NB4 (cell line): Measurements from ENCODE around the gene PTPRZ1.

Experiments
- MYC ChIP-seq: IDR thresholded peaks from 2 replicates; pipeline ENCODE4 v1.6.1; 2011; ENCODE audit warnings: low read depth, low read length
- POLR2A ChIP-seq: IDR thresholded peaks from 2 replicates; pipeline ENCODE4 v1.6.1; 2011; ENCODE audit warnings: mild to moderate bottlenecking; ENCODE audit not compliant: insufficient read length; ENCODE audit errors: extremely low read depth
- TF ChIP-seq, protein P1 (sequence below): IDR thresholded peaks from one replicate; pipeline ENCODE4 v1.5.1; 2012; ENCODE audit warnings: low read depth, low read length
- TF ChIP-seq, protein P2 (sequence below): IDR thresholded peaks from 2 replicates; pipeline ENCODE4 v1.6.1; 2011; ENCODE audit warnings: low read depth, low read length

- TF ChIP-seq, protein P1, sequence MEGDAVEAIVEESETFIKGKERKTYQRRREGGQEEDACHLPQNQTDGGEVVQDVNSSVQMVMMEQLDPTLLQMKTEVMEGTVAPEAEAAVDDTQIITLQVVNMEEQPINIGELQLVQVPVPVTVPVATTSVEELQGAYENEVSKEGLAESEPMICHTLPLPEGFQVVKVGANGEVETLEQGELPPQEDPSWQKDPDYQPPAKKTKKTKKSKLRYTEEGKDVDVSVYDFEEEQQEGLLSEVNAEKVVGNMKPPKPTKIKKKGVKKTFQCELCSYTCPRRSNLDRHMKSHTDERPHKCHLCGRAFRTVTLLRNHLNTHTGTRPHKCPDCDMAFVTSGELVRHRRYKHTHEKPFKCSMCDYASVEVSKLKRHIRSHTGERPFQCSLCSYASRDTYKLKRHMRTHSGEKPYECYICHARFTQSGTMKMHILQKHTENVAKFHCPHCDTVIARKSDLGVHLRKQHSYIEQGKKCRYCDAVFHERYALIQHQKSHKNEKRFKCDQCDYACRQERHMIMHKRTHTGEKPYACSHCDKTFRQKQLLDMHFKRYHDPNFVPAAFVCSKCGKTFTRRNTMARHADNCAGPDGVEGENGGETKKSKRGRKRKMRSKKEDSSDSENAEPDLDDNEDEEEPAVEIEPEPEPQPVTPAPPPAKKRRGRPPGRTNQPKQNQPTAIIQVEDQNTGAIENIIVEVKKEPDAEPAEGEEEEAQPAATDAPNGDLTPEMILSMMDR: no peak
- TF ChIP-seq POLR2A (no peak), MYC (no peak)
- TF ChIP-seq, protein P2, sequence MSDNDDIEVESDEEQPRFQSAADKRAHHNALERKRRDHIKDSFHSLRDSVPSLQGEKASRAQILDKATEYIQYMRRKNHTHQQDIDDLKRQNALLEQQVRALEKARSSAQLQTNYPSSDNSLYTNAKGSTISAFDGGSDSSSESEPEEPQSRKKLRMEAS: no peak
Measured at GRCh38 chr7:121871188-121871587, 1.8 kb upstream of the PTPRZ1 start.
